GM20000 (cell line): ENCODE data around the gene KDF1.

Experiments used
- DNase-seq: peaks from one replicate; pipeline ENCODE4 v3.0.0; 2012; ENCODE audit warnings: low spot score
- CTCF ChIP-seq: IDR thresholded peaks from 2 replicates; pipeline ENCODE4 v1.5.1; 2012; ENCODE audit warnings: mild to moderate bottlenecking, control low read depth; ENCODE audit errors: extremely low read depth, missing control alignments

Gene KDF1

GRCh38 chr1:26913389-26913753 lies 46.9 kb downstream of the KDF1 start:
- TF ChIP-seq CTCF = no peak
- DNase-seq = no peak

- no peak for DNase-seq
- TF ChIP-seq CTCF = no peak
Observed at GRCh38 chr1:26912147-26912490, 48.1 kb downstream of the KDF1 start.

GRCh38 chr1:26911399-26912146 lies 48.7 kb downstream of the KDF1 start:
- TF ChIP-seq CTCF = no peak

GRCh38 chr1:26910343-26911160 lies 49.7 kb downstream of the KDF1 start:
- DNase-seq = no peak
- no peak for TF ChIP-seq CTCF

More at GRCh38 chr1:26911399-26912146, 48.7 kb downstream of the KDF1 start:
- no peak for DNase-seq

GRCh38 chr1:26909951-26910342 lies 50.3 kb downstream of the KDF1 start:
- no peak for DNase-seq

GRCh38 chr1:26907071-26907917 lies 53.0 kb downstream of the KDF1 start:
- no peak for TF ChIP-seq CTCF
- DNase-seq = no peak

More at GRCh38 chr1:26909951-26910342, 50.3 kb downstream of the KDF1 start:
- TF ChIP-seq CTCF = no peak
